Astrocyte (in vitro differentiated cells and primary cell): ENCODE measurements around the gene SAV1. TPM values are rescaled to one million over a fixed set of nuclear protein-coding genes. Genes with fewer than 3 reads are reported as not detected.

Experiments used
- DNase-seq: peaks from one replicate; pipeline ENCODE4 v3.0.0-alpha.2; 2010; ENCODE audit warnings: low read depth
- FAIRE-seq: peaks from 2 replicates; lab custom pipeline; 2011; peaks lifted over from hg19 to GRCh38; lab: Jason Lieb, UNC
- H2AFZ ChIP-seq: 2 replicates; pipeline ENCODE4 v1.6.0; 2012; ENCODE audit warnings: low read depth, low read length, inconsistent platforms
- H3K27ac ChIP-seq: 2 replicates; pipeline ENCODE4 v1.5.1; 2011; ENCODE audit warnings: low read depth, low read length, inconsistent platforms
- H3K27me3 ChIP-seq: 2 replicates; pipeline ENCODE4 v1.6.0; 2011; ENCODE audit warnings: low read length, inconsistent platforms; ENCODE audit not compliant: insufficient read depth
- H3K36me3 ChIP-seq: 2 replicates; pipeline ENCODE4 v1.5.1; 2011; ENCODE audit warnings: low read length, inconsistent platforms; ENCODE audit not compliant: insufficient read depth
- H3K4me1 ChIP-seq: 2 replicates; pipeline ENCODE4 v1.5.1; 2011; ENCODE audit warnings: low read length, inconsistent platforms; ENCODE audit not compliant: insufficient read depth
- H3K4me2 ChIP-seq: 2 replicates; pipeline ENCODE4 v1.6.0; 2012; ENCODE audit warnings: low read length, inconsistent platforms
- H3K4me3 ChIP-seq: 2 replicates; pipeline ENCODE4 v1.5.1; 2011; ENCODE audit warnings: low read depth, mild to moderate bottlenecking, low read length, inconsistent platforms; ENCODE audit not compliant: insufficient read depth
- H3K79me2 ChIP-seq: 2 replicates; pipeline ENCODE4 v1.6.0; 2012; ENCODE audit warnings: mild to moderate bottlenecking, low read length, inconsistent platforms; ENCODE audit not compliant: insufficient read depth
- H3K9ac ChIP-seq: 2 replicates; pipeline ENCODE4 v1.6.0; 2012; ENCODE audit warnings: mild to moderate bottlenecking, low read length, inconsistent platforms
- H3K9me3 ChIP-seq: 2 replicates; pipeline ENCODE4 v1.5.1; 2012; ENCODE audit warnings: low read depth, mild to moderate bottlenecking, low read length, inconsistent platforms; ENCODE audit not compliant: insufficient read depth
- H4K20me1 ChIP-seq: 2 replicates; pipeline ENCODE4 v1.6.0; 2012; ENCODE audit warnings: low read length, inconsistent platforms; ENCODE audit not compliant: insufficient read depth
- H3K27ac Mint-ChIP-seq: one replicate; pipeline ENCODE4 v1.8.0; 2021; ENCODE audit warnings: mild to moderate bottlenecking, mixed read lengths; ENCODE audit not compliant: unreplicated experiment
- H3K27me3 Mint-ChIP-seq: one replicate; pipeline ENCODE4 v1.8.0; 2021; ENCODE audit warnings: low read depth, mixed read lengths; ENCODE audit not compliant: unreplicated experiment
- H3K36me3 Mint-ChIP-seq: one replicate; pipeline ENCODE4 v1.8.0; 2021; ENCODE audit warnings: low read depth, mixed read lengths; ENCODE audit not compliant: unreplicated experiment
- H3K4me1 Mint-ChIP-seq: one replicate; pipeline ENCODE4 v1.8.0; 2021; ENCODE audit warnings: low read depth, mixed read lengths; ENCODE audit not compliant: unreplicated experiment
- H3K4me3 Mint-ChIP-seq: one replicate; pipeline ENCODE4 v1.8.0; 2021; ENCODE audit warnings: mild to moderate bottlenecking, moderate library complexity, mixed read lengths; ENCODE audit not compliant: unreplicated experiment
- H3K9me3 Mint-ChIP-seq: one replicate; pipeline ENCODE4 v1.8.0; 2021; ENCODE audit warnings: mild to moderate bottlenecking, mixed read lengths; ENCODE audit not compliant: unreplicated experiment
- EZH2 ChIP-seq: IDR thresholded peaks from 2 replicates; pipeline ENCODE4 v1.6.1; 2012; ENCODE audit warnings: mild to moderate bottlenecking, low read length, inconsistent platforms; ENCODE audit not compliant: insufficient read depth
- total RNA-seq: library from RNA; stranded (reverse); gene quantifications from 2 replicates; pipeline ENCODE4 v1.2.1, GENCODE V29; 2021
- TF ChIP-seq, protein P1 (sequence below): IDR thresholded peaks from 2 replicates; pipeline ENCODE4 v1.5.1; 2011; ENCODE audit warnings: low read depth, mild to moderate bottlenecking, inconsistent platforms, low read length, moderate library complexity; ENCODE audit not compliant: insufficient read depth

SAV1 gene
- total RNA-seq, 1 donor from 2014 or later, result 26.3 TPM

DNA sequence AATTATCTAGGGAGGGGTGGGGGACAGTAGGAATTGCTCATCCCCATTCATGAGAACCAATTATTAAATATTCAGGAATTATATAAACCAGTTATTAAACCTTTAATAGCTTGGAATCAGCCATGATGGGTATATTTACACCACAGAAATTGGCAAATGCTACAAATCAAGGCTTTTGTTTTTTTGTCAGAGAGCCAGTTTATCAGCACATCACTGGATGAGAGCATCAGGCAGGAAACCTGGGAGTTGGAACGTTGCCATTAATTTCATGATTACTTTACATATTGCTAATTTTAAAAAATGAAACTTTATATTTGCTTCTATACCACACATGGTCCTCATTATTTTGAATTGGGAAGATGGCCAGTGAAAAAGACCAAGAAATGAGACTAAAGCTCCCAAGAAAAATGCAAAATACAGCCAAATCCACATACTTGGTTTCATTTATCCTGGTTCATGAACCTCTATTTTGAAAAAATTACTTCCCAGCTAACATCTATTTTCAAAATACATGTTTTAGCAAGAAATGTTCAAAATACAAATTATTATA is 59.7 kb downstream of the SAV1 start:
- Histone ChIP-seq H2AFZ (no peak overlapping the region), H3K9ac (no peak overlapping the region), H3K9me3 (no peaks in the 10 kb centered on the region), H3K27me3 (no peaks in the 10 kb centered on the region), H3K4me1 (no peaks in the 10 kb centered on the region), H3K4me3 (no peak overlapping the region), H4K20me1 (no peaks in the 10 kb centered on the region), H3K36me3 (no peaks in the 10 kb centered on the region), H3K27ac (no peak overlapping the region), H3K79me2 (no peaks in the 10 kb centered on the region), H3K4me2 (no peak overlapping the region)
- Mint-ChIP-seq H3K9me3 (no peaks in the 10 kb centered on the region), H3K4me3 (no peak overlapping the region), H3K4me1 (peaks cover 18% of the 10 kb centered on the region), H3K27me3 (no peaks in the 10 kb centered on the region), H3K27ac (no peak overlapping the region), H3K36me3 (peaks cover 7% of the 10 kb centered on the region)
- FAIRE-seq (no peak), DNase-seq (peak; percentile 23)
- no peak for TF ChIP-seq EZH2
- TF ChIP-seq, protein P1, sequence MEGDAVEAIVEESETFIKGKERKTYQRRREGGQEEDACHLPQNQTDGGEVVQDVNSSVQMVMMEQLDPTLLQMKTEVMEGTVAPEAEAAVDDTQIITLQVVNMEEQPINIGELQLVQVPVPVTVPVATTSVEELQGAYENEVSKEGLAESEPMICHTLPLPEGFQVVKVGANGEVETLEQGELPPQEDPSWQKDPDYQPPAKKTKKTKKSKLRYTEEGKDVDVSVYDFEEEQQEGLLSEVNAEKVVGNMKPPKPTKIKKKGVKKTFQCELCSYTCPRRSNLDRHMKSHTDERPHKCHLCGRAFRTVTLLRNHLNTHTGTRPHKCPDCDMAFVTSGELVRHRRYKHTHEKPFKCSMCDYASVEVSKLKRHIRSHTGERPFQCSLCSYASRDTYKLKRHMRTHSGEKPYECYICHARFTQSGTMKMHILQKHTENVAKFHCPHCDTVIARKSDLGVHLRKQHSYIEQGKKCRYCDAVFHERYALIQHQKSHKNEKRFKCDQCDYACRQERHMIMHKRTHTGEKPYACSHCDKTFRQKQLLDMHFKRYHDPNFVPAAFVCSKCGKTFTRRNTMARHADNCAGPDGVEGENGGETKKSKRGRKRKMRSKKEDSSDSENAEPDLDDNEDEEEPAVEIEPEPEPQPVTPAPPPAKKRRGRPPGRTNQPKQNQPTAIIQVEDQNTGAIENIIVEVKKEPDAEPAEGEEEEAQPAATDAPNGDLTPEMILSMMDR, result no peak

DNA sequence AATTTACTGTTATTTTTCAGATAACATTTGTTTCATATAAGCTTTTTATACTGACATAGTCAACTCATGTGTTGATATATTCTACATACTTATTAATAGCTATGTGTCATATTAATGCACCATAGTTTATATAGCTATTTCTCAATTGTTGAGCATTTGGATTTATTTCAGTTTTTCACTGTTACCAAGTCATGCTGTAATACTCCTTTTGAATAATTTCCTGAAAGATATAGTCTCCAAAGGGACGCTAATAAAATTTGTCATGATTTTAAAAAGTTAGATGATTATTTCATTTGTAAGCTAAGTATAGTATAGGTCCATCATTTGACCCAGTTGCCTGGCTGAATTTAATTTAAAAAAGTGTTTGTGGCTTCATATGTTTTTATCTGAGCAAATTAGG is 60.3 kb downstream of the SAV1 start:
- no peaks in the 10 kb centered on the region for H3K36me3 ChIP-seq
- H3K9ac ChIP-seq, result no peak overlapping the region
- DNase-seq (no peak), FAIRE-seq (no peak)
- H3K27ac Mint-ChIP-seq, result no peak overlapping the region
- peaks cover 20% of the 10 kb centered on the region for H3K4me1 Mint-ChIP-seq
- no peaks in the 10 kb centered on the region for H3K4me1 ChIP-seq
- peaks cover 7% of the 10 kb centered on the region for H3K36me3 Mint-ChIP-seq
- no peaks in the 10 kb centered on the region for H3K27me3 Mint-ChIP-seq
- H3K27me3 ChIP-seq, result no peaks in the 10 kb centered on the region
- H3K79me2 ChIP-seq, result no peaks in the 10 kb centered on the region
- no peaks in the 10 kb centered on the region for H3K9me3 ChIP-seq
- no peak overlapping the region for H3K4me3 Mint-ChIP-seq
- H3K4me2 ChIP-seq, result no peak overlapping the region
- no peak overlapping the region for H3K4me3 ChIP-seq
- no peaks in the 10 kb centered on the region for H3K9me3 Mint-ChIP-seq
- no peak overlapping the region for H2AFZ ChIP-seq
- no peak for TF ChIP-seq EZH2
- TF ChIP-seq, protein P1, result no peak
- H4K20me1 ChIP-seq, result no peaks in the 10 kb centered on the region
- H3K27ac ChIP-seq, result peak overlapping the region; percentile 73

DNA sequence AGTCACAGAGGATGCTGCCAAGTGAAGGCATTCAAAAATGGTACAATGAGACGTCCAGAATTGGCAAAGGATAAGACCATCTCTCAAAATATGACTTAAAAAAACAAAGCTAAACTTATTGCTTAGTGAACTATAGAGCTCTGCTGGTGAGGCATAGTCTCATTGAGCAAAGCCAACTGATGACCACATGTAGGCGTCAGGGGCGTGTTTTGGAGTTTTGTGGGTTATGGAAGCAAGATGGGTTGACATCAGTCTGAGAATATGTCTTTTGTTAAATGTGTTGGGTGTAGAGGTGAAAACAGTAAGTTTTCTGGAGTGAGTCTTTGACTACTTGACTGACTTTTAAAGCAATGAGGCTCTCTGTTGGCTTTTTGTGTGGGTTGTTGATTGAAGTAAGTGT is 60.9 kb downstream of the SAV1 start:
- H3K4me1 ChIP-seq, result no peaks in the 10 kb centered on the region
- Mint-ChIP-seq H3K36me3 (peaks cover 7% of the 10 kb centered on the region), H3K27ac (peak overlapping the region; percentile 63), H3K9me3 (no peaks in the 10 kb centered on the region), H3K27me3 (no peaks in the 10 kb centered on the region), H3K4me1 (peaks cover 20% of the 10 kb centered on the region), H3K4me3 (no peak overlapping the region)
- H3K36me3 ChIP-seq, result no peaks in the 10 kb centered on the region
- FAIRE-seq (no peak), DNase-seq (peak; percentile 97)
- H3K27me3 ChIP-seq, result no peaks in the 10 kb centered on the region
- H3K79me2 ChIP-seq, result no peaks in the 10 kb centered on the region
- peak overlapping the region; percentile 73 for H3K27ac ChIP-seq
- no peak for TF ChIP-seq EZH2
- TF ChIP-seq, protein P1, result no peak
- H3K9ac ChIP-seq, result no peak overlapping the region
- H3K9me3 ChIP-seq, result no peaks in the 10 kb centered on the region
- H3K4me3 ChIP-seq, result no peak overlapping the region
- H3K4me2 ChIP-seq, result peak overlapping the region; percentile 35
- H4K20me1 ChIP-seq, result no peaks in the 10 kb centered on the region
- no peak overlapping the region for H2AFZ ChIP-seq
